Measurements from ENCODE around the gene UTY.

UTY gene

GRCh38 chrY:13423281-13423732 lies 56.5 kb downstream of the UTY start:
- TF ChIP-seq TAF1 (IDR thresholded peaks at IDR 0.05; ENCODE audit: borderline replicate concordance, insufficient read depth, low read length) (no peak), POLR2AphosphoS5 (IDR thresholded peaks at IDR 0.05; ENCODE audit: low read depth, low read length) (no peak), REST (IDR thresholded peaks at IDR 0.05; ENCODE audit: insufficient read depth in 1 of 2, low read depth in 2 of 2, low read length in 2 of 2) (no peak), FOXP2 (optimal IDR thresholded peaks at IDR 0.05; ENCODE audit: borderline replicate concordance, extremely low read depth, extremely low read length, insufficient read depth) (no peak)

DNA sequence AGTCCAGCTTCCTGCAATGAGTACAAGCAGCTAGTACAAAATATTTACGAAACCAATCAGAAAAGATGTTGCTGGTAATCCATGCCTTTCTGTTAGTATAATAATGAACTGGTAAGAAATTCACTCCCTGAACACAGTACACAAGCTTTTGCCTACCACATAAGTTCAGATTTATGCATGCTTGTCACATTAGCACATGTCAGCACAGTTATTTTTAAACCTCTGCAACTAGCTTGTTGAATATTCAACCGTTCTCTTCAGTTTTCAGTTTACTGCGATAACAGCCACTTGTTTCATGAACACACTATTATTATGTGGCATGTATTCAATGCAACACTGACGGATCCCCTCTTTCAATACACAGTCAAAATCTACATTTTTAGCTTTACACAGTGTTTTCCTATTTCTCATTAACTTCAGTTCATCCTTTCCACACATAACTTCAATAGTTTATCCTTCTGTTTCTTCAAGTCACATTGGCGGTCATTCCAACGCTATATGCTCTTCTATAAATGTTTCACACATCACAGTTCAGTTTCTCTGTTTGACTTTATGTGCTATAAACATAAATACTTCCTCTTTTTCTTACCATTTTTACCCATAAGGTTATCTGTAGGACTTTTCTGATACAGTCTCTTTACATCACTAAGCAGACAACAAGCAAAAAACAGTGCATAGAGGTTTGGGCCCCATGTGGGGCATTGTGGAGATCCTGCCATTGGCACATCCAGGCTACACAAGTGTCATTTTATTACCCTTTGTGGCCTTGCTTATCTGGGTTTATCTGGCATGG lies 62.8 kb downstream of the UTY start:
- TF ChIP-seq REST (IDR thresholded peaks at IDR 0.05; ENCODE audit: insufficient read depth in 1 of 2, low read depth in 2 of 2, low read length in 2 of 2), result no peak

GRCh38 chrY:13415556-13415955 lies 64.3 kb downstream of the UTY start:
- TF ChIP-seq TAF1 (IDR thresholded peaks at IDR 0.05; ENCODE audit: borderline replicate concordance, insufficient read depth, low read length), result no peak
- TF ChIP-seq POLR2AphosphoS5 (IDR thresholded peaks at IDR 0.05; ENCODE audit: low read depth, low read length), result no peak
- TF ChIP-seq SIN3A (IDR thresholded peaks at IDR 0.05; ENCODE audit: borderline replicate concordance, insufficient read depth, low read length), result no peak
- TF ChIP-seq REST (IDR thresholded peaks at IDR 0.05; ENCODE audit: insufficient read depth in 1 of 2, low read depth in 2 of 2, low read length in 2 of 2), result no peak
- no peak for TF ChIP-seq FOXP2 (optimal IDR thresholded peaks at IDR 0.05; ENCODE audit: borderline replicate concordance, extremely low read depth, extremely low read length, insufficient read depth)

GRCh38 chrY:13398876-13399275 lies 81.0 kb downstream of the UTY start:
- TF ChIP-seq FOXP2 (optimal IDR thresholded peaks at IDR 0.05; ENCODE audit: borderline replicate concordance, extremely low read depth, extremely low read length, insufficient read depth), result no peak
- no peak for TF ChIP-seq REST (IDR thresholded peaks at IDR 0.05; ENCODE audit: insufficient read depth in 1 of 2, low read depth in 2 of 2, low read length in 2 of 2)
- no peak for TF ChIP-seq SIN3A (IDR thresholded peaks at IDR 0.05; ENCODE audit: borderline replicate concordance, insufficient read depth, low read length)
- TF ChIP-seq POLR2AphosphoS5 (IDR thresholded peaks at IDR 0.05; ENCODE audit: low read depth, low read length), result no peak
- no peak for TF ChIP-seq TAF1 (IDR thresholded peaks at IDR 0.05; ENCODE audit: borderline replicate concordance, insufficient read depth, low read length)

All from PFSK-1 (cell line).